PC-3 (cell line): ENCODE measurements around the gene FAM13A.

Source experiments
- EZH2 ChIP-seq: fragments of 300-600 bp; sonication (generic); IDR thresholded peaks from one replicate; pipeline ENCODE4 v1.6.1; 2017; ENCODE audit warnings: antibody characterized with exemption, mild to moderate bottlenecking, low read length; ENCODE audit not compliant: unreplicated experiment
- TF ChIP-seq, protein P1 (sequence below): fragments of 300-600 bp; sonication (generic); conservative IDR thresholded peaks from 2 replicates; pipeline ENCODE4 v1.5.1; 2017; ENCODE audit warnings: antibody characterized with exemption, low read depth, mild to moderate bottlenecking, low read length

DNA sequence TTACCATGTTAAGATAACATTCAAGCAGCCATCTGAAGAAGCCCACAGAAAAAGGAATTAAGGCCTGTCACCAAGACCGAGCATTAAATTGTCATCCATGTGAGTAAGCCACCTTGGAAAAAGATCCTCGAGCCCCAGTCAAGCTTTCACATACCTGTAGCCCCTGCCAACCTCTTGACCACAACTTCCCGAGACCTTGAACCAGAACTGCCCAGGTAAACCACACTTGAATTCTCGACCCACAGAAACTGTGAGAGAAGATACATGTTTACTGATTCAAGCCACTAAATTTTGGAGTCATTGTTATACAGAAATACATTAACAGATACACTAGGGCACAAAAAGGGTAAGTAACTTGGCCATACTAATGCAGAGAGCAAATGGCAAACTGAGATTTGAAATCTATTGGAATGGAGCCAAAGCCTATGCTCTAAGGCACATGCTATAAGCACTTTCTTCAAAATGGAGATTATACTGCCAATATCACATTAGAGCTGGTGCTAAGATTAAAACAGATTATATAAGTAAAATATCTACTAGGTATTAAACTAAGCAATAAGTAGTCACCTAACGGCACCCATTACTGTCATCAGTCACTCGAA, 49.5 kb downstream of the FAM13A start:
- TF ChIP-seq, protein P1, sequence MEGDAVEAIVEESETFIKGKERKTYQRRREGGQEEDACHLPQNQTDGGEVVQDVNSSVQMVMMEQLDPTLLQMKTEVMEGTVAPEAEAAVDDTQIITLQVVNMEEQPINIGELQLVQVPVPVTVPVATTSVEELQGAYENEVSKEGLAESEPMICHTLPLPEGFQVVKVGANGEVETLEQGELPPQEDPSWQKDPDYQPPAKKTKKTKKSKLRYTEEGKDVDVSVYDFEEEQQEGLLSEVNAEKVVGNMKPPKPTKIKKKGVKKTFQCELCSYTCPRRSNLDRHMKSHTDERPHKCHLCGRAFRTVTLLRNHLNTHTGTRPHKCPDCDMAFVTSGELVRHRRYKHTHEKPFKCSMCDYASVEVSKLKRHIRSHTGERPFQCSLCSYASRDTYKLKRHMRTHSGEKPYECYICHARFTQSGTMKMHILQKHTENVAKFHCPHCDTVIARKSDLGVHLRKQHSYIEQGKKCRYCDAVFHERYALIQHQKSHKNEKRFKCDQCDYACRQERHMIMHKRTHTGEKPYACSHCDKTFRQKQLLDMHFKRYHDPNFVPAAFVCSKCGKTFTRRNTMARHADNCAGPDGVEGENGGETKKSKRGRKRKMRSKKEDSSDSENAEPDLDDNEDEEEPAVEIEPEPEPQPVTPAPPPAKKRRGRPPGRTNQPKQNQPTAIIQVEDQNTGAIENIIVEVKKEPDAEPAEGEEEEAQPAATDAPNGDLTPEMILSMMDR: no peak
- TF ChIP-seq EZH2: no peak
